Neural progenitor cell (in vitro differentiated cells): Measurements from ENCODE around the gene FPR1. TPM values are rescaled to one million over a fixed set of nuclear protein-coding genes. Genes with fewer than 3 reads are reported as not detected.

Experiments used
- DNase-seq: peaks from one replicate; pipeline ENCODE4 v3.0.0-alpha.2; 2016; ENCODE audit warnings: low spot score
- H2AFZ ChIP-seq: fragments of 200-600 bp; sonication (generic); replicated peaks from 2 replicates; pipeline ENCODE4 v1.6.1; 2016; ENCODE audit warnings: antibody characterized with exemption
- H3F3A ChIP-seq: fragments of 200-600 bp; sonication (generic); 2 replicates; pipeline ENCODE4 v1.6.1; 2016; ENCODE audit warnings: antibody characterized with exemption, low read depth
- H3K27ac ChIP-seq: fragments of 200-600 bp; sonication (generic); 2 replicates; pipeline ENCODE4 v1.5.1; 2016; ENCODE audit warnings: mild to moderate bottlenecking
- H3K27me3 ChIP-seq: fragments of 200-600 bp; sonication (generic); 2 replicates; pipeline ENCODE4 v1.6.1; 2016; ENCODE audit warnings: mild to moderate bottlenecking, moderate library complexity
- H3K36me3 ChIP-seq: fragments of 200-600 bp; sonication (generic); 2 replicates; pipeline ENCODE4 v1.5.1; 2016
- H3K4me1 ChIP-seq: fragments of 200-600 bp; sonication (generic); 2 replicates; pipeline ENCODE4 v1.6.1; 2016; ENCODE audit warnings: mixed run types
- H3K4me2 ChIP-seq: fragments of 200-600 bp; sonication (generic); 2 replicates; pipeline ENCODE4 v1.6.1; 2016
- H3K4me3 ChIP-seq: fragments of 200-600 bp; sonication (generic); 2 replicates; pipeline ENCODE4 v1.5.1; 2016
- H3K79me2 ChIP-seq: fragments of 200-600 bp; sonication (generic); 2 replicates; pipeline ENCODE4 v1.6.1; 2016; ENCODE audit warnings: low read depth
- H3K9ac ChIP-seq: fragments of 200-600 bp; sonication (generic); 2 replicates; pipeline ENCODE4 v1.6.1; 2016
- H3K9me3 ChIP-seq: fragments of 200-600 bp; sonication (generic); 2 replicates; pipeline ENCODE4 v1.5.1; 2016; ENCODE audit warnings: low read depth
- H4K20me1 ChIP-seq: fragments of 200-600 bp; sonication (generic); 2 replicates; pipeline ENCODE4 v1.6.1; 2016; ENCODE audit warnings: low read depth
- H3K27ac Mint-ChIP-seq: 3 replicates; pipeline ENCODE4 v1.8.0; 2021; ENCODE audit warnings: mixed read lengths
- H3K27me3 Mint-ChIP-seq: 2 replicates; pipeline ENCODE4 v1.8.0; 2022; ENCODE audit warnings: low read depth, mild to moderate bottlenecking, inconsistent platforms, moderate library complexity, mixed read lengths; ENCODE audit not compliant: insufficient read depth
- H3K36me3 Mint-ChIP-seq: 3 replicates; pipeline ENCODE4 v1.8.0; 2021; ENCODE audit warnings: mixed read lengths
- H3K4me1 Mint-ChIP-seq: 3 replicates; pipeline ENCODE4 v1.8.0; 2021; ENCODE audit warnings: mixed read lengths
- H3K4me3 Mint-ChIP-seq: 3 replicates; pipeline ENCODE4 v1.8.0; 2021; ENCODE audit warnings: mild to moderate bottlenecking, moderate library complexity, mixed read lengths
- H3K9me3 Mint-ChIP-seq: 3 replicates; pipeline ENCODE4 v1.8.0; 2020; ENCODE audit warnings: mixed read lengths
- EZH2 ChIP-seq: fragments of 200-600 bp; sonication (generic); IDR thresholded peaks from 2 replicates; pipeline ENCODE4 v1.6.1; 2017; ENCODE audit warnings: antibody characterized with exemption, mild to moderate bottlenecking, moderate library complexity
- EZH2phosphoT487 ChIP-seq: fragments of 200-600 bp; sonication (generic); IDR thresholded peaks from 2 replicates; pipeline ENCODE4 v1.6.1; 2017; ENCODE audit warnings: antibody characterized with exemption
- total RNA-seq: library from RNA; depleted of rRNA; stranded (reverse); fragments of >200 nt; gene quantifications from 2 replicates; pipeline ENCODE4 v1.2.3, GENCODE V29; 2015; ENCODE audit warnings: low replicate concordance
- TF ChIP-seq, protein P1 (sequence below): fragments of 200-600 bp; sonication (generic); IDR thresholded peaks from 2 replicates; pipeline ENCODE4 v1.5.1; 2017; ENCODE audit warnings: antibody characterized with exemption, mild to moderate bottlenecking

FPR1 gene
- total RNA-seq, 1 donor from 2014 or later, result not detected

GRCh38 chr19:51716925-51717324, 34.8 kb downstream of the FPR1 start:
- Mint-ChIP-seq H3K27ac (no peak overlapping the region), H3K4me3 (no peak overlapping the region), H3K4me1 (peaks cover 3% of the 10 kb centered on the region), H3K27me3 (peaks cover 43% of the 10 kb centered on the region), H3K36me3 (no peaks in the 10 kb centered on the region), H3K9me3 (peaks cover 6% of the 10 kb centered on the region)
- peaks cover 72% of the 10 kb centered on the region for H3K27me3 ChIP-seq
- DNase-seq, result no peak
- no peak overlapping the region for H3K4me2 ChIP-seq
- H3F3A ChIP-seq, result no peaks in the 10 kb centered on the region
- H3K27ac ChIP-seq, result no peak overlapping the region
- TF ChIP-seq EZH2phosphoT487, result no peak
- TF ChIP-seq, protein P1, sequence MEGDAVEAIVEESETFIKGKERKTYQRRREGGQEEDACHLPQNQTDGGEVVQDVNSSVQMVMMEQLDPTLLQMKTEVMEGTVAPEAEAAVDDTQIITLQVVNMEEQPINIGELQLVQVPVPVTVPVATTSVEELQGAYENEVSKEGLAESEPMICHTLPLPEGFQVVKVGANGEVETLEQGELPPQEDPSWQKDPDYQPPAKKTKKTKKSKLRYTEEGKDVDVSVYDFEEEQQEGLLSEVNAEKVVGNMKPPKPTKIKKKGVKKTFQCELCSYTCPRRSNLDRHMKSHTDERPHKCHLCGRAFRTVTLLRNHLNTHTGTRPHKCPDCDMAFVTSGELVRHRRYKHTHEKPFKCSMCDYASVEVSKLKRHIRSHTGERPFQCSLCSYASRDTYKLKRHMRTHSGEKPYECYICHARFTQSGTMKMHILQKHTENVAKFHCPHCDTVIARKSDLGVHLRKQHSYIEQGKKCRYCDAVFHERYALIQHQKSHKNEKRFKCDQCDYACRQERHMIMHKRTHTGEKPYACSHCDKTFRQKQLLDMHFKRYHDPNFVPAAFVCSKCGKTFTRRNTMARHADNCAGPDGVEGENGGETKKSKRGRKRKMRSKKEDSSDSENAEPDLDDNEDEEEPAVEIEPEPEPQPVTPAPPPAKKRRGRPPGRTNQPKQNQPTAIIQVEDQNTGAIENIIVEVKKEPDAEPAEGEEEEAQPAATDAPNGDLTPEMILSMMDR, result no peak
- no peak for TF ChIP-seq EZH2
- H2AFZ ChIP-seq, result no peak overlapping the region
- no peak overlapping the region for H3K9ac ChIP-seq
- H3K9me3 ChIP-seq, result no peaks in the 10 kb centered on the region
- no peaks in the 10 kb centered on the region for H4K20me1 ChIP-seq
- no peaks in the 10 kb centered on the region for H3K4me1 ChIP-seq
- H3K36me3 ChIP-seq, result no peaks in the 10 kb centered on the region
- no peaks in the 10 kb centered on the region for H3K79me2 ChIP-seq
- no peak overlapping the region for H3K4me3 ChIP-seq

GRCh38 chr19:51715850-51716249, 35.8 kb downstream of the FPR1 start:
- Histone ChIP-seq H3F3A (no peaks in the 10 kb centered on the region), H3K27me3 (peaks cover 70% of the 10 kb centered on the region), H2AFZ (no peak overlapping the region), H3K9ac (no peak overlapping the region), H3K4me2 (no peak overlapping the region), H4K20me1 (no peaks in the 10 kb centered on the region), H3K9me3 (no peaks in the 10 kb centered on the region), H3K4me3 (no peak overlapping the region), H3K36me3 (no peaks in the 10 kb centered on the region), H3K27ac (no peak overlapping the region), H3K4me1 (no peaks in the 10 kb centered on the region), H3K79me2 (no peaks in the 10 kb centered on the region)
- Mint-ChIP-seq H3K27ac (no peak overlapping the region), H3K4me1 (peaks cover 3% of the 10 kb centered on the region), H3K36me3 (peaks cover 2% of the 10 kb centered on the region), H3K9me3 (peaks cover 6% of the 10 kb centered on the region), H3K4me3 (no peak overlapping the region), H3K27me3 (peaks cover 39% of the 10 kb centered on the region)
- no peak for TF ChIP-seq EZH2phosphoT487
- TF ChIP-seq, protein P1, result no peak
- no peak for TF ChIP-seq EZH2
- DNase-seq, result no peak

GRCh38 chr19:51714848-51715247, 36.8 kb downstream of the FPR1 start:
- Mint-ChIP-seq H3K27ac (no peak overlapping the region), H3K27me3 (peaks cover 30% of the 10 kb centered on the region), H3K4me3 (no peak overlapping the region), H3K36me3 (peaks cover 2% of the 10 kb centered on the region), H3K4me1 (peaks cover 3% of the 10 kb centered on the region), H3K9me3 (peaks cover 6% of the 10 kb centered on the region)
- Histone ChIP-seq H3K9ac (no peak overlapping the region), H3K4me1 (no peaks in the 10 kb centered on the region), H3K4me2 (no peak overlapping the region), H3K9me3 (no peaks in the 10 kb centered on the region), H3K27ac (no peak overlapping the region), H2AFZ (no peak overlapping the region), H4K20me1 (no peaks in the 10 kb centered on the region), H3K36me3 (no peaks in the 10 kb centered on the region), H3K79me2 (no peaks in the 10 kb centered on the region), H3K27me3 (peaks cover 70% of the 10 kb centered on the region), H3K4me3 (no peak overlapping the region), H3F3A (no peaks in the 10 kb centered on the region)
- no peak for DNase-seq
- TF ChIP-seq EZH2 (no peak), EZH2phosphoT487 (no peak)
- TF ChIP-seq, protein P1, result no peak
